ENCODE measurements around the gene SERBP1.
"Not testable (repeated sequence)": the region's sequence is repeated elsewhere in the genome, so short reads cannot be mapped to it uniquely, and the experiment has no call there.

Gene SERBP1

GRCh38 chr1:67439277-67440029 lies 9.3 kb upstream of the SERBP1 start:
- no peak for DNase-seq

- no peak for DNase-seq
Observed at GRCh38 chr1:67437961-67438360, 7.8 kb upstream of the SERBP1 start.

GRCh38 chr1:67436511-67437055 lies 6.4 kb upstream of the SERBP1 start:
- DNase-seq: no peak

- no peak for DNase-seq
Observed at GRCh38 chr1:67434491-67434890, 4.3 kb upstream of the SERBP1 start.

GRCh38 chr1:67433837-67434236 lies 3.6 kb upstream of the SERBP1 start:
- DNase-seq: no peak

GRCh38 chr1:67432745-67433144 lies 2.5 kb upstream of the SERBP1 start:
- no peak for DNase-seq

GRCh38 chr1:67431869-67432578 lies 1.8 kb upstream of the SERBP1 start:
- no peak for DNase-seq

GRCh38 chr1:67431156-67431765 lies 1.1 kb upstream of the SERBP1 start:
- DNase-seq: no peak

GRCh38 chr1:67429528-67430357 lies 459 bp downstream of the SERBP1 start:
- DNase-seq: peak; percentile 19 to 26

GRCh38 chr1:67429011-67429527 lies 1.1 kb downstream of the SERBP1 start:
- DNase-seq: peak; percentile 52 to 63

GRCh38 chr1:67427947-67428346 lies 2.3 kb downstream of the SERBP1 start:
- DNase-seq: no peak

- no peak for DNase-seq
Observed at GRCh38 chr1:67427465-67427864, 2.7 kb downstream of the SERBP1 start.

GRCh38 chr1:67420835-67421492 lies 9.2 kb downstream of the SERBP1 start:
- no peak for DNase-seq

GRCh38 chr1:67418839-67419586 lies 11.2 kb downstream of the SERBP1 start:
- DNase-seq: no peak

- not testable (repeated sequence) for DNase-seq
Observed at GRCh38 chr1:67417733-67418132, 12.5 kb downstream of the SERBP1 start.

- DNase-seq: no peak
Observed at GRCh38 chr1:67415041-67415440, 15.2 kb downstream of the SERBP1 start.

GRCh38 chr1:67414574-67414973 lies 15.6 kb downstream of the SERBP1 start:
- DNase-seq: no peak

GRCh38 chr1:67413101-67413500 lies 17.1 kb downstream of the SERBP1 start:
- DNase-seq: not testable (repeated sequence)

GRCh38 chr1:67408148-67408547 lies 22.1 kb downstream of the SERBP1 start:
- no peak for DNase-seq

- DNase-seq: no peak
Observed at GRCh38 chr1:67407498-67407897, 22.7 kb downstream of the SERBP1 start.

Measured in activated CD4-positive, alpha-beta T cell treated with anti-CD3 and anti-CD28 coated beads, Interleukin-2, amount 50 U/mL, for 4 hours (primary cell).